ENCODE data around the gene MUC22.
A peak's percentile ranks its signal among the peaks of the same experiment; 100 is the strongest.
"Not testable (repeated sequence)": the region's sequence is repeated elsewhere in the genome, so short reads cannot be mapped to it uniquely, and the experiment has no call there.

The MUC22 gene

DNA sequence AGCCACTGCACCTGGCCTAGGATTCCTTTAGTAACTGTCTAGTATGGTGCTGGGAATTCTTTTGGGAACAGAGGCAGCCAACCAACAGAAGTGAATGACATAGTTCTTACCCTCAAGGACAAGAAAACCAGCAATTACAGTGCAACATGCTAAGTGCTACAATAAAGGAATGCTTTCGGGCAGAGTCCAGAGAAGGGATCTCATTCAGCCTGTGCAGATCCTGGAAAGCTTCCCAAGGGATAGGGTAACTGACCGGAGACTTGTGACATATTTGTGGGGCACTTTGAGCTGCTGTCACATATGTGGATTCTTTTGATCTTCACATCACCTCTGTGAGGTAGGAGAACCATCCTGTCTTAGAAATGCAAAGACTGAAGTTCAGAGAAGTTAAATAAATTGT is 55.3 kb downstream of the MUC22 start:
- no peak for DNase-seq
- no peaks in the 10 kb centered on the region for H3K36me3 ChIP-seq
- no peak overlapping the region for H3K27ac ChIP-seq
- no peak overlapping the region for H3K4me3 ChIP-seq
- no peaks in the 10 kb centered on the region for H3K9me3 ChIP-seq
- TF ChIP-seq, protein P1, sequence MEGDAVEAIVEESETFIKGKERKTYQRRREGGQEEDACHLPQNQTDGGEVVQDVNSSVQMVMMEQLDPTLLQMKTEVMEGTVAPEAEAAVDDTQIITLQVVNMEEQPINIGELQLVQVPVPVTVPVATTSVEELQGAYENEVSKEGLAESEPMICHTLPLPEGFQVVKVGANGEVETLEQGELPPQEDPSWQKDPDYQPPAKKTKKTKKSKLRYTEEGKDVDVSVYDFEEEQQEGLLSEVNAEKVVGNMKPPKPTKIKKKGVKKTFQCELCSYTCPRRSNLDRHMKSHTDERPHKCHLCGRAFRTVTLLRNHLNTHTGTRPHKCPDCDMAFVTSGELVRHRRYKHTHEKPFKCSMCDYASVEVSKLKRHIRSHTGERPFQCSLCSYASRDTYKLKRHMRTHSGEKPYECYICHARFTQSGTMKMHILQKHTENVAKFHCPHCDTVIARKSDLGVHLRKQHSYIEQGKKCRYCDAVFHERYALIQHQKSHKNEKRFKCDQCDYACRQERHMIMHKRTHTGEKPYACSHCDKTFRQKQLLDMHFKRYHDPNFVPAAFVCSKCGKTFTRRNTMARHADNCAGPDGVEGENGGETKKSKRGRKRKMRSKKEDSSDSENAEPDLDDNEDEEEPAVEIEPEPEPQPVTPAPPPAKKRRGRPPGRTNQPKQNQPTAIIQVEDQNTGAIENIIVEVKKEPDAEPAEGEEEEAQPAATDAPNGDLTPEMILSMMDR (IDR thresholded peaks at IDR 0.05), result no peak
- peaks cover 0 to 7% of the 10 kb centered on the region in 2 donors for H3K27me3 ChIP-seq
- intact Hi-C loops (cut with DNase I; ENCODE audit: low total_unique reads), result no loop called here
- no peaks in the 10 kb centered on the region for H3K4me1 ChIP-seq

DNA sequence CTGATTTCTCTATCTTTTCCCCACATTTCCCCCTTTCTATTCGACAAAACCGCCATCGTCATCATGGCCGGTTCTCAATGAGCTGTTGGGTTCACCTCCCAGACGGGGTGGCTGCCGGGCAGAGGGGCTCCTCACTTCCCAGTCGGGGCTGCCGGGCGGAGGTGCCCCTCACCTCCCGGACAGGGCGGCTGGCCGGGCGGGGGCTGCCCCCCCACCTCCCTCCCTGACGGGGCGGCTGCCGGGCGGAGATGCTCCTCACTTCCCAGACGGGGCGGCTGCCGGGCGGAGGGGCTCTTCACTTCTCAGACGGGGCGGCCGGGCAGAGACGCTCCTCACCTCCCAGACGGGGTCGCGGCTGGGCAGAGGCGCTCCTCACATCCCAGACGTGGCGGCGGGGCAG is 56.8 kb downstream of the MUC22 start:
- H3K4me1 ChIP-seq; DNase-seq; H3K9me3 ChIP-seq; H3K27ac ChIP-seq; H3K36me3 ChIP-seq; H3K27me3 ChIP-seq; intact Hi-C loops (cut with DNase I; ENCODE audit: low total_unique reads); H3K4me3 ChIP-seq: not testable (repeated sequence)

DNA sequence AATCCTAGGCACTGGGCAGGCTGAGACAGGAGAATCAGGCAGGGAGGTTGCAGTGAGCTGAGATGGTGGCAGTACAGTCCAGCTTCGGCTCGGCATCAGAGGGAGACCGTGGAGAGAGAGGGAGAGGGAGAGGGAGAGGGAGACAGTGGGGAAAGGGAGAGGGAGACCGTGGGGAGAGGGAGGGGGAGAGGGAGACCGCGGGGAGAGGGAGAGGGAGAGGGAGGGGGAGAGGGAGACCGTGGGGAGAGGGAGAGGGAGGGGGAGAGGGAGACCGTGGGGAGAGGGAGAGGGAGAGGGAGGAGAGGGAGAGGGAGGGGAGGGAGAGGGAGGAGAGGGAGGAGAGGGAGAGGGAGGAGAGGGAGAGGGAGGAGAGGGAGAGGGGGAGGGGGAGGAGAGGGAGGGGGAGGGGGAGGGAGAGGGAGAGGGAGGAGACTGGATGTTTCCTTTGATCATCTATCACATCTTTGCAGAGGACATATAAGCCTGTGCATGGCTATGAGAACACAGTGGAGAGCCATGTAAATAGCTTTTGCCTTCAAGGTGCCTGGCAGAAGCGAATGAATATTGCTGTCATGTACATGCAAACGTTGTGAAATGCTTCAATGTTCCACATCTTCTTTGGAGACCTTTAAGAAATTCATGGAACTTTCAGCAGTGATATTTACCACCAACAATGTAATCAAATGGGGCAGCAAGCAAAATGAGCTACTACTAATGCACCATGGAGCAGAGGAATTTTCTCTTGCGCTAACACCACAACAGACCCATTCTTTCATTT is 57.8 kb downstream of the MUC22 start:
- H3K27ac ChIP-seq; H3K4me1 ChIP-seq; H3K9me3 ChIP-seq; H3K4me3 ChIP-seq; DNase-seq; intact Hi-C loops (cut with DNase I; ENCODE audit: low total_unique reads); H3K36me3 ChIP-seq; H3K27me3 ChIP-seq: not testable (repeated sequence)

DNA sequence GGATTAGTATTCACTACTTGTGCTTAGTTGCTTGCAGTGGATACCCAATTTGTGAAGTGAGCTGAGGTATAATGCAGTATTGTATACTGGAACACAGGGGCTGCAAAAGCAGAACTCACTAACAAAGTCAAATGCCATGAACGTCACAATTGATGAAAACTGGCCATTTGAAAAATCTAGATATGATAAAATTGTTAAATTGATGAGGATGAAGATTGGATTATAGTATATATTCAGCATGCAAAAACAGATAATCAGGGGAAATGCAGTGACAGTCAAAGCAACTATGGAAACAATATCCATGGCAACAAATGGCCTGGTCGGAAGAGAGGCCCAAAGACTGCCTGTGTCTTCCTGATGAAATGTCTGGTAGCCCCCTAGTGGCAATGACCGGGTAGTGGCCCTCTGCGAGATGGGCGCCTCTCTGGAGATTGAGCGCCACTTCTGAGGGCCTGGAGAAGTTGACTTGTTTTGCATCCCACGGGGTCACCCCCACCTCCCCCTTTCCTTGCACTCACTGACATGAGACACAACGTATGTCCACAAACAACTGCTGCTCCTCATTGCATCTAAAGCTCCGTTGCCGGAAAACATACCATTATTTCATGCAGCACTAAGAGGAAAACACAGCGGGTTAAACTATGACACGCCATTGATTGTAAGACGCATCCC is 58.5 kb downstream of the MUC22 start:
- no peaks in the 10 kb centered on the region for H3K9me3 ChIP-seq
- no peak overlapping the region for H3K27ac ChIP-seq
- TF ChIP-seq, protein P1 (IDR thresholded peaks at IDR 0.05), result peak; percentile 83 to 89
- no peaks in the 10 kb centered on the region for H3K4me1 ChIP-seq
- intact Hi-C loops (cut with DNase I; ENCODE audit: low total_unique reads), result no loop called here
- DNase-seq, result peak; percentile 80 to 86
- no peaks in the 10 kb centered on the region for H3K36me3 ChIP-seq
- no peak overlapping the region for H3K4me3 ChIP-seq
- peaks cover 0 to 4% of the 10 kb centered on the region in 2 donors for H3K27me3 ChIP-seq

DNA sequence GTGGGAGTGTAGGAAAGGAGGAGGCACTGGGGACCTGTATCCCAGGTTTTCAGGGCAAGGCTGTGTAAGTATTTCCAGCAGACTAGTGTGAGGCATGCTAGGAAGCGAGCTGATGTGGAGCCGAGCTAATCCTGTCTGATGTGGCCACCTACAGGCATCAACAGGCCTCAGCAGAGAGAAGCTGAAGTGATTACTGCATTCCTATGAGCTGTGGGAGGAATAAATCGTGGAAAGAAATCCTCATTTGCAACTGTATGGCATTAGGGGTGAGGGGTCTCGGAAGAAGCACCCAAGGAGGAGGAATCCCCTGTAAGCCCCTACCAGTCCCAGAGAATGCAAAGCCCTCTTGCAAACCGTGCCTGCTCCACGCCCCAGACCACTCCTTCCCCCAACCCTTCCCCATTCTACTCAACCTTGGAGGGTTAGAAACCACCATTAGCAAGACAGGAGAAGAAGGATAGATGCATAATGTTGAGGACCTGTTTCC is 60.5 kb downstream of the MUC22 start:
- Histone ChIP-seq H3K36me3 (no peaks in the 10 kb centered on the region), H3K27ac (no peak overlapping the region), H3K27me3 (peaks cover 0 to 4% of the 10 kb centered on the region in 2 donors), H3K4me1 (no peaks in the 10 kb centered on the region), H3K9me3 (no peaks in the 10 kb centered on the region), H3K4me3 (no peak overlapping the region)
- TF ChIP-seq, protein P1 (IDR thresholded peaks at IDR 0.05), result peak in 1 of 2 experiments; percentile 18
- DNase-seq, result no peak
- intact Hi-C loops (cut with DNase I; ENCODE audit: low total_unique reads), result no loop called here

DNA sequence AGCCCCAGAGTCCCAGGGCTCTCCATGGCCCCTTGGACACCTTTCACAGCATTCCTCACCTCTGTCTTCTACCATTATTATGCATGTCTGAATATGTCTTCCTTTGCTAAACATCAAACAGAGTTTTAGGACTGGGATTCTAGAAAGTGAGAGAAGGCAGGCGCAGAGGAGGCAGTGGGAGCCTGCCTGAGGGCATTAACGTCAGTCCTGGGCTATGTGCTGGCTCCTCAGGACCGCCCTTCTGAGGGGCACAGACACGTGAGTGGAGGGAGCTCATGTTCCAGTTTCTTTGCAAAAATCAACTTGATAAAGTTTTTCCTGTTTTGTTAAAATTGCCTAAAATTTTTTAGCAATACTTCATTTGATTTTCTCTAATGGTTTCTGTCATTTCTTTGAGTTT is 64.1 kb downstream of the MUC22 start:
- peaks cover 0 to 2% (median 1%) of the 10 kb centered on the region in 4 donors for H3K4me1 ChIP-seq
- H3K27me3 ChIP-seq, result no peaks in the 10 kb centered on the region
- H3K9me3 ChIP-seq, result no peaks in the 10 kb centered on the region
- H3K36me3 ChIP-seq, result no peaks in the 10 kb centered on the region
- DNase-seq, result no peak
- no peak overlapping the region for H3K4me3 ChIP-seq
- intact Hi-C loops (cut with DNase I; ENCODE audit: low total_unique reads), result no loop called here
- TF ChIP-seq, protein P1 (IDR thresholded peaks at IDR 0.05), result no peak
- H3K27ac ChIP-seq, result no peak overlapping the region
